HepG2 (cell line): ENCODE measurements around the gene ACER3. TPM values are rescaled to one million over a fixed set of nuclear protein-coding genes. Genes with fewer than 3 reads are reported as not detected.

Experiments used
- AFF4 ChIP-seq: sonication (generic); formaldehyde crosslinking; IDR thresholded peaks from 2 replicates; pipeline ENCODE4 v1.4.0; 2020; ENCODE audit warnings: missing genetic modification reagents
- ARID3A ChIP-seq: IDR thresholded peaks from 2 replicates; pipeline ENCODE4 v1.6.1; 2012; ENCODE audit warnings: low read depth, low read length, improper control_type of control experiment
- ATF7 ChIP-seq, 2 experiments: fragments of 450-650 bp in 1 of 2; sonication (generic) in 1 of 2; formaldehyde crosslinking in 1 of 2; IDR thresholded peaks; 2 replicates each; pipeline versions ENCODE4 v1.4.0 to v1.6.1; 2016 to 2020; ENCODE audit warnings: antibody characterized with exemption in 1 of 2, mild to moderate bottlenecking in 1 of 2, missing genetic modification reagents in 1 of 2
- DRAP1 ChIP-seq: IDR thresholded peaks from 2 replicates; pipeline ENCODE4 v1.6.1; 2016; ENCODE audit warnings: missing genetic modification reagents, missing compliant biosample characterization
- HINFP ChIP-seq: sonication (generic); formaldehyde crosslinking; IDR thresholded peaks from 2 replicates; pipeline ENCODE4 v1.4.0; 2020; ENCODE audit warnings: low read depth, mild to moderate bottlenecking, missing genetic modification reagents
- HOXA5 ChIP-seq: sonication (generic); formaldehyde crosslinking; IDR thresholded peaks from 2 replicates; pipeline ENCODE4 v1.4.0; 2020; ENCODE audit warnings: missing genetic modification reagents
- MATR3 ChIP-seq: sonication (generic); formaldehyde crosslinking; IDR thresholded peaks from 2 replicates; pipeline ENCODE4 v1.4.0; 2020; ENCODE audit warnings: missing genetic modification reagents
- SAP130 ChIP-seq: IDR thresholded peaks from 2 replicates; pipeline ENCODE4 v1.6.1; 2016; ENCODE audit warnings: low read depth
- SNAPC2 ChIP-seq: sonication (generic); formaldehyde crosslinking; IDR thresholded peaks from 2 replicates; pipeline ENCODE4 v1.8.1; 2022; ENCODE audit warnings: mild to moderate bottlenecking, missing genetic modification reagents
- ZBTB26 ChIP-seq: IDR thresholded peaks from 2 replicates; pipeline ENCODE4 v1.6.1; 2016; ENCODE audit warnings: missing compliant biosample characterization, missing genetic modification reagents, borderline replicate concordance
- ZNF180 ChIP-seq: sonication (generic); formaldehyde crosslinking; IDR thresholded peaks from 2 replicates; pipeline ENCODE4 v1.4.0; 2020; ENCODE audit warnings: low read depth, missing genetic modification reagents, borderline replicate concordance
- ZNF292 ChIP-seq: sonication (generic); formaldehyde crosslinking; IDR thresholded peaks from 2 replicates; pipeline ENCODE4 v1.8.1; 2022; ENCODE audit warnings: mild to moderate bottlenecking, low read depth, missing genetic modification reagents, borderline replicate concordance
- ZNF362 ChIP-seq: sonication (generic); formaldehyde crosslinking; IDR thresholded peaks from 2 replicates; pipeline ENCODE4 v1.4.0; 2020; ENCODE audit warnings: missing genetic modification reagents, mild to moderate bottlenecking, borderline replicate concordance
- ZNF510 ChIP-seq: sonication (generic); formaldehyde crosslinking; IDR thresholded peaks from 2 replicates; pipeline ENCODE4 v1.4.0; 2020; ENCODE audit warnings: low read depth, mild to moderate bottlenecking, missing genetic modification reagents
- ZNF513 ChIP-seq: sonication (generic); formaldehyde crosslinking; conservative IDR thresholded peaks from 2 replicates; pipeline ENCODE4 v1.5.0; 2020; ENCODE audit warnings: missing genetic modification reagents
- ZNF562 ChIP-seq: sonication (generic); formaldehyde crosslinking; IDR thresholded peaks from 2 replicates; pipeline ENCODE4 v1.8.0; 2022; ENCODE audit warnings: missing genetic modification reagents, borderline replicate concordance
- ZNF747 ChIP-seq: sonication (generic); formaldehyde crosslinking; IDR thresholded peaks from 2 replicates; pipeline ENCODE4 v1.8.1; 2023; ENCODE audit warnings: missing genetic modification reagents, mild to moderate bottlenecking, borderline replicate concordance
- ZNF776 ChIP-seq: sonication (generic); formaldehyde crosslinking; IDR thresholded peaks from 2 replicates; pipeline ENCODE4 v1.4.0; 2020; ENCODE audit warnings: mild to moderate bottlenecking, missing genetic modification reagents
- polyA plus RNA-seq, 8 experiments: library from polyadenylated mRNA; depleted of rRNA in 3 of 8; stranded (reverse) in 7 of 8; unstranded in 1 of 8; fragments of >200 nt; fragmentation: Illumina TruSeq in 4 of 8; extraction: Trizol in 4 of 8; gene quantifications; 2 replicates each; pipeline versions ENCODE4 v1.2.1 to v1.2.3, GENCODE V29; 2011 to 2016; ENCODE audit warnings: low read depth in 4 of 8, missing spikeins in 1 of 8, mixed read lengths in 1 of 8; ENCODE audit not compliant: insufficient read depth in 1 of 8
- total RNA-seq, 5 experiments: library from RNA; depleted of rRNA; stranded (reverse); fragments of >200 nt; fragmentation: Illumina TruSeq; extraction: Trizol; gene quantifications; 2 replicates each; pipeline ENCODE4 v1.2.3, GENCODE V29; 2016; ENCODE audit warnings: low read depth in 1 of 5

Gene ACER3
- total and polyA plus RNA-seq, 2 of the 13 experiments (the other 11 are each of a cell fraction or from before 2014, with no cell fraction given): 6.0 to 9.8 TPM

- TF ChIP-seq ZBTB26 (CRISPR knock-in tag) (no peak), ZNF292 (CRISPR knock-in tag) (peak; percentile 24; the same call in 1 of the 2 replicates), ZNF180 (CRISPR knock-in tag) (no peak), ZNF362 (CRISPR knock-in tag) (no peak), ZNF776 (CRISPR knock-in tag) (no peak), ATF7 (IDR thresholded peaks at IDR 0.05) (no peak), ATF7 (CRISPR knock-in tag; IDR thresholded peaks at IDR 0.05) (no peak), SNAPC2 (CRISPR knock-in tag) (0 out of 2 replicates have a peak, but pooled peaks have one; percentile 68), ZNF513 (no peak), HOXA5 (CRISPR knock-in tag) (no peak), MATR3 (CRISPR knock-in tag) (no peak), SAP130 (CRISPR knock-in tag) (0 out of 2 replicates have a peak, but pooled peaks have one; percentile 17), AFF4 (CRISPR knock-in tag) (no peak), ZNF562 (no peak), ARID3A (peak; percentile 51; the same call in 1 of the 2 replicates), HINFP (no peak), ZNF510 (no peak), DRAP1 (CRISPR knock-in tag) (no peak), ZNF747 (no peak)
Observed at GRCh38 chr11:77036398-77036797, 175.7 kb downstream of the ACER3 start (continued).
